GM18499 (cell line): ENCODE measurements around the gene S100A6.
"Not testable (repeated sequence)": the region's sequence is repeated elsewhere in the genome, so short reads cannot be mapped to it uniquely, and the experiment has no call there.

ENCODE experiments used
- ATAC-seq: cut with Tn5 transposase; IDR thresholded peaks from one replicate; pipeline ENCODE4 v1.9.1; 2021; ENCODE audit warnings: moderate number of reproducible peaks; ENCODE audit not compliant: insufficient read depth, unreplicated experiment

S100A6 gene

GRCh38 chr1:153535242-153536011 lies at the start of gene S100A6:
Gene S100A6, minus strand, starts transcription at chr1:153535991. Its CDS starts 652 bp downstream, at chr1:153535339.
- no peak for ATAC-seq

- ATAC-seq, result no peak
Measured at GRCh38 chr1:153585006-153585405, 49.2 kb upstream of the S100A6 start.

- no peak for ATAC-seq
Measured at GRCh38 chr1:153583976-153584375, 48.2 kb upstream of the S100A6 start.

GRCh38 chr1:153583514-153583913 lies 47.7 kb upstream of the S100A6 start:
- ATAC-seq, result not testable (repeated sequence)

- not testable (repeated sequence) for ATAC-seq
Measured at GRCh38 chr1:153582836-153583235, 47.0 kb upstream of the S100A6 start.

GRCh38 chr1:153578936-153579335 lies 43.1 kb upstream of the S100A6 start:
- no peak for ATAC-seq

GRCh38 chr1:153578490-153578889 lies 42.7 kb upstream of the S100A6 start:
- ATAC-seq, result no peak

- no peak for ATAC-seq
Measured at GRCh38 chr1:153577624-153578051, 41.8 kb upstream of the S100A6 start.

- no peak for ATAC-seq
Measured at GRCh38 chr1:153577138-153577537, 41.3 kb upstream of the S100A6 start.

GRCh38 chr1:153575497-153575896 lies 39.7 kb upstream of the S100A6 start:
- not testable (repeated sequence) for ATAC-seq

- ATAC-seq, result not testable (repeated sequence)
Measured at GRCh38 chr1:153575081-153575491, 39.3 kb upstream of the S100A6 start.

GRCh38 chr1:153573351-153573750 lies 37.6 kb upstream of the S100A6 start:
- ATAC-seq, result no peak

GRCh38 chr1:153572569-153573015 lies 36.8 kb upstream of the S100A6 start:
- ATAC-seq, result no peak

- ATAC-seq, result no peak
Measured at GRCh38 chr1:153571706-153572105, 35.9 kb upstream of the S100A6 start.

GRCh38 chr1:153570874-153571273 lies 35.1 kb upstream of the S100A6 start:
- ATAC-seq, result no peak

GRCh38 chr1:153569465-153569864 lies 33.7 kb upstream of the S100A6 start:
- no peak for ATAC-seq

GRCh38 chr1:153568367-153569099 lies 32.7 kb upstream of the S100A6 start:
- ATAC-seq, result no peak

GRCh38 chr1:153567621-153568366 lies 32.0 kb upstream of the S100A6 start:
- no peak for ATAC-seq

- no peak for ATAC-seq
Measured at GRCh38 chr1:153566414-153567371, 30.9 kb upstream of the S100A6 start.
